Stimulated activated CD4-positive, alpha-beta T cell treated with anti-CD3 and anti-CD28 coated beads, Interleukin-15, amount 100 ng/mL, for 1 hour (primary cell): ENCODE measurements around the gene HMG20A.

Experiments used
- DNase-seq, 2 donors: peaks; one replicate each; pipeline ENCODE4 v3.0.0-alpha.2; 2020; ENCODE audit warnings: low read depth in 1 of 2, low spot score in 1 of 2

Gene HMG20A

DNA sequence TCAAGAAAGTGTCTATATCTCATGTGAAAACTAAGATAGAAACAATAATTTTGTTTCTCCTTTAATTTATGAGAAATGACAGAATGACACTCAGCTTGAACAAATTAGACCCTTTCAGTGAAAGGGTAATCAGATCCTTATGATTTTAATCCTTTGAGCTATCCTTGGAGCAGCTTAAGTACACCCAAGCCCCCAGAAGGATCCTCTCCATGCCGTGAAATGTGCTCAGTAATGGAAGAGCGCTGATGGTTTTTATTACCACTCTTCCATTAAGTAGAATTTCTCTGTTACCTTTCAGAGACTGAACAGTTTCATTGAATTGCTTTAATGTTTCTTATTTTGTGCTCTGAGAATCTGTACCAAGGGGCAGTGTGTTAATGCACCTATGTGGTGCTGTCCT is 54.3 kb downstream of the HMG20A start:
- no peak for DNase-seq

DNA sequence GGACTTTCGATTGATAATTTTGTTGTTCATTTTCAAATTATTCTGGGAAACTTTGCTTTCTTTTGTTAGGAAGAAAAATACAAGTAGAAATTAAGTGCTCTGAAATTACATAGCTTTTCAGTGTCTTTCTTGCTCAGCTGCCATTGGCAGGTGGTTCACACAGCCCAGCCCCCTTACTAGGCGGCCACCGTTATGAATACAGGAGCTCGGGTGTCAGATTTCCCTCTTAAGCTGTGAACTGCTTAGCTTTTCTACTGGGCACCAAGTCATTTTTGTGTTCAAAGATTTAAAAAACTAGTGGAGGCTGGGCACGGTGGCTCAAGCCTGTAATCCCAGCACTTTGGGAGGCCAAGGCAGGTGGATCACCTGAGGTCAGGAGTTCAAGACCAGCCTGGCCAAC is 55.2 kb downstream of the HMG20A start:
- DNase-seq: no peak

DNA sequence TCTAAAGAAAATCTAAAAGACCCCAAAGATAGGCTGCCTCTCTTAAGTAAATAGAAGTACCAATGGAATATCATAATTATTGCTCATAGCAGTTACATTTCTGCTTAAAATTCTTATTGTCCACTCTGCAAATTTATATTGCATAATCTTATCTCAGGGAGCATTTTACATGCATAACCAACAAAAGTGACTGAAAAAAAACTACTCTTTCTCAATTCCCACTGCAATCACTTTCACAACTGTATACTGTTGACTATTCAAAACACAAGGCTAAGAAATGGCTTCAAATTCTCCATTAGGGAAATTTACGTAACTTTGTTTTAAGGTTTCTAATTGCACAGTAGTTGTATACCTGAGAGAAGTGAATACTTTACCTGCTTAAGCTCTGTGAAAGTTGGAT is 56.3 kb downstream of the HMG20A start:
- DNase-seq: no peak

DNA sequence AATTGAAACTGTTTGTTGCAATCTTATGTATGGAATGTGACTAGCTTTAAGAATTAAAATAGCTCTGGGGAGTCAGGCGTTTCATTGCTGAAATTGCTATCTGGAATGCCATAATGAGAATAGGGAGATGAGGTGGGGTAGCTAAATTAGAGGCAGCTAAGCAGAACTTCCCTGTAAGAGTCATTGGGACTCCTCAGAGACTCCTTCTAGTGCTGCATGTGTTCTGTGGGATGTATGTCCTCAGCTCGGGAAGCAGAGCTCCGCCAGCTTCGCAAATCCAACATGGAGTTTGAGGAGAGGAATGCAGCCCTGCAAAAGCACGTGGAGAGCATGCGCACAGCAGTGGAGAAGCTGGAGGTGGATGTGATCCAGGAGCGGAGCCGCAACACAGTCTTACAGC is 57.4 kb downstream of the HMG20A start:
- no peak for DNase-seq

DNA sequence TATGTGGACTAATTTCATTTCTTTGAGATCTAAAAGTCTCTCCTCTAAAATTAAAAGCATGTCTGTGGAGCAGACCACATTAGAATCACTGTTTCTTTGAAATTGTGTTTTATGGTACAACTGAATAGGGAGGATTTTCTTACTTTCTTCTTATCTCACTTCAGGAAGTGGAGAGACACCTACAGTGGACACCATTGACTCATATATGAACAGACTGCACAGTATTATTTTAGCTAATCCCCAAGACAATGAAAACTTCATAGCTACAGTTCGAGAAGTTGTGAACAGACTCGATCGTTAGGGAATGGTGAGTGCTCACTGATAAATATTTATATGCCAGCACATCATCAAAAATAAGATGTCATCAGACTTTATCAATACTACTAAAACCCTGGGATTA is 58.3 kb downstream of the HMG20A start:
- no peak for DNase-seq

DNA sequence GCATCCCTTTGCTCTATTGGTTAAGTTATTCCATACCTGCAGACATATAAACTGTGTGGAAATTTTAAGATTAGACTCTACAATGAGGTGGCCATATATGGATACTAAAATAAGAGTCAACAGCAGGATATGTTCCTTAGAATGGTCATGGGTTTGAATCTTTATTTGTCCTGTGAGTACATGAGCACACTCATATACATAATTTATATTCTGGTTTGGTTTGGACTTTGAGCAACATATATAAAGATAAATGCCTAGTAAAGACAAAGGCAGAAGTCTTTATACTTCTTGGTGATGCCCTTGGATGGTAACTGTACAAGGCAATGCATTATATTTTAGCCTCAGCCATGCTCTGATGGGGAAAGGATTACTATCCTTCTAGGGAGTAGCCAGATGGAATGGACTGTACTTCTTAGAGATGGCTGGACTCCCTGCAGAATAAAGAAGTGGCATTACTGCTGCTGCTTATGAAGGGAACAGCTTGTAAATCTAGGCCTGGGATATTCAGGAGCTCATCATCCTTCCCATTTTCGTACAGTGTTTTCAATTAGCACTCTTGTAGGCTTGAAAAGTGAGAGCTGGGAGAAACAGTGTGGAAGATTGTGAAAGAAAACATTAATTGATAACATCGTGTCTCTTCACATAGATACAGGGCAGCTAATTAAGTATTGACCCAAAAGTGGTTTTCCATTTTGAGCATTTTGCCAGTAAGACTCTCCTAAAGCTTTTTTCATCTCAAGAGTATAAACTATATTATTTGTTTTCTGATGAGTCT is 60.4 kb downstream of the HMG20A start:
- no peak for DNase-seq

DNA sequence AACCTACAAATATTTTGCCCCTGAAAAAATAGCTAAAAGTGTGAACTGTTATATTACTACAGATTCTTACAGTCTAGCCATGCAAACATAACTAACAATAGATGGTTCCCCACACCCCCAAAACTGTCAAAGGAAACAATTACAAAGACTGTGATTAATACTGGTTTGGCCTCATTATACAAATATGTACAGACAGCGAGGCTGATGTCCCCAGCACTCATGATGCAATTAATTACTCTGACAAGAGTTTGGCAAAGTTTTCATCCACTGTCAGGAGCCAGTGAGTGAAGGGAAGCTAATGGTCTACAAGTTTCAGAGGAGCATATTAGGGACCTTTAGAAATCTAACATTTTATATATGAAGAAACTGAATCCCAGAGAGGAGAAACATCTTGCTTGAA is 61.0 kb downstream of the HMG20A start:
- DNase-seq: no peak

DNA sequence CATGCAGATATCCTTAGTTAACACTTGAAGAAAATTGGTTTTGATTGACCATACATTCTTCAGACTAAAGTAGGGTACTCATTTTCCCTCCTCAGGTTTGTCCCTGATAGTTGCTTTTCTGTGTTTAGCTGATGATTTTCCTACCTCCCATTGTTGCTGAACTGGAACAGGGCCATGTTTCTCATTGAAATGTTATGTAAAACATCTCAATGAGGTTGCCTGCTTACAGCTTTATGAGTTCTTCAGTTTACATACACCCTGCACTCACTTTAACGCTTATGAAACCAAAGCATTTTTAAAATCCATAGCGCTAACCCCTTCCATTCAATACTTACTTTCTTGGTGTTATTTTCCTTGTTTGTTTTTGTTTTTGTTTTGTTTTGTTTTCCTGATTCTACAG is 61.9 kb downstream of the HMG20A start:
- no peak for DNase-seq

DNA sequence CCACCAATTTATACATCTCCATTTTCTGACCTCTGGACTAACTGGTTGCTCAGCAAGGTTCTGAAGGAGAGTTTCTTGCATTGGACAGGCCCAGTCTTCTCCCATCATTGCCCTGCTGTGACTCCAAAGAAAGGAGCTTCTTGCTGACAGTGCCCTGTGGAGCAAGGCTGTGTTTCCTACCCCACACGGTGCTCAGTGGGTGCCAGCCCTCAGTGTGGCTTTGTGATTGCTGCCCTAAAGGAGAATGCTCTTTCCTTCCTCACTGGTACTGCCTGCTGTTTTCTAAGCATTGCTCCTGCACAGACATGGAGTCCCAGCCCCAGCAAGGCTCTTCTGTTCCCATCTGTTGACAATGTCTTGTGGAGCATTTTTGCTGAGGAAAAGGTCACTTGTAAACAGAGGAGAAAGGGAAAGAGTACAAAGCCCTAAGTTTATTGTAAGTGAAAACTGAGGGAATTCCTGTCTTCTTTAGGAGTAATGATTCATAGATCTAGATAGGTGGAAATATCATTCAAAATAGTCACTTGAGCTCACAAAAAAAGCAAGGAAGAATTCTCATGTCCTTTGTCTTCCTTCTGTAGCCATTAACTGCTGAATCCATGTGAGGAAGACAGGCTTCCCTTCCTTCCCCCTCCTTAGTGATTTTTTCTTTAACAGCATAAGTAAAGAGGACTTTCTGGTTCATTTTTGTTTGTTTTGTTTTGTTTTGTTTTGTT is 62.9 kb downstream of the HMG20A start:
- no peak for DNase-seq

DNA sequence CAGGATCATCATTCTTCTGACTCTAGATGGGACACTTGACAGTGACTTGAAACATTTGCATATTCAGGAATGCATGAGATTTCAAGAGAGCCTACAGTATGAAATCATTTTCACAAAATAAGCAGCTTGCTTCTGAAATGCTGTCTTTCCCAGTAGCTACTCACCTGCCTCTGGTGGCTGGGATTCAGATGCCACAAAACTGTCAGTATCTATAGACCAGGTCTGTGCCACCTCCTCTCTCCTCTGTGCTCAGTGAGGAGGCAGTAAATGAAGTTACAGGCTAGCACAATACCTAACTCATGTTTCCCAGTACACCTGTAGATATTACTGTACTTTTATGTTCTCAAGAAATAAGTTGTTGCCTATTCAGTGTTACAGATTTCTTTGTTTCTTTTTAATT is 64.3 kb downstream of the HMG20A start:
- DNase-seq: no peak

DNA sequence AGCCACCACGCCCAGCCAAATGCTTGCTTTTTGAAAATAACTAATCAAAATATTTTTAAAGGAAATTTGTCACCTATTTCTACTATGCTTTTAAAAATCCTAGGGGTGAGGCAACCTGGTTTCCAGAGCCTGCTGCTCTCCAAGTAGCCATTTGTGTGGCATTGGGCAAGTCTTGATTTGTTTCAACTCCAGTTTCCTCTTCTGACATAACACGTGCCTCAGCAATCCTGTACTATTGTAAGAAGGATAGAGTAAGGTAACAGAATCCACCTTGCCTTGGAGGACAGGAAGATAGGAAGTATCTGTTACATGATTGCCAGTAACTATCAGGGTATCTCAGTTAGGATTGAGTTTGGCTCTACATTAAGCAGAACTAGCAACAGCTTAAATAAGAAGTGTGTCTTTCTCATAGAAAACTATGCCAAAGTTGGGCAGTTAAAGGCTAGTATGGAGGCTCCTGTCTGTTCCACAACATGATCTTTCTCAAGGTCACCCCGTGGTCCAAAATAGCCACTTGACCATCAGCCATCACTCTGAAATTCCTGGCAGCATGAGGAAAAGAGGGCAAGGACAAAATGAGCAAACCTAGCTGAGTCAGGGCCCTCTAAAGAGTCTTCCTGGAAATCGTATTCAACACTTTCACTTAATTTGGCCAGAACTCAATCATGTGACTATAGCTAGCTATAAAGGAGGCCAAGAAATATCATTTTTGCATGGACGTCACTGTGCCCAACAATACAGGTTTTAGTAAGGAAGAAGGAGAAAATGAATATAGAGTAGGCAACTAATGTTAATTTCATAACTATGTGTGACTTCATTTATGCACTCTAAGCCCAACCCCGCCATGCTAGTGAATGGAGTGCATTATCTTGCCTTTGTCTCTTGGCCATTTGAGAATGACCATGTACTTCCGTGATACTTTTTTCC is 66.1 kb downstream of the HMG20A start:
- DNase-seq: no peak

DNA sequence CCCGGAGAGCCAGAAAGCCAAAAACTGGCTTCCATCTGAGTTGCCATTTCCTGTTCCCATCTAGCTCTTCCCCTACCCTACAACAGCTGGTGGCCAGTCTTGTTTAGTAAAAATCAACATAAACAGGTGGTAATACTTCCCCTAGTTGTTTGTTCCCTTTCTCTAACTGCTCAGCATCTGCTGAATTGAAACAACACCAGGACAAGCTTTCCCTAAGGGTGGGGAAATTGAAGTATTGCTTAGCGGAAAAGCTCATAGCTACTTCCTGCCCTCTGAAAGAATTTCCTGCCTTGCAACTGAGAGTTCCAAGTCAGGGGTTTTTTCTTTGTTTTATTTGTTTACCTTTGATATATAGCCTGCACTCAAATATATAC is 66.8 kb downstream of the HMG20A start:
- no peak for DNase-seq

DNA sequence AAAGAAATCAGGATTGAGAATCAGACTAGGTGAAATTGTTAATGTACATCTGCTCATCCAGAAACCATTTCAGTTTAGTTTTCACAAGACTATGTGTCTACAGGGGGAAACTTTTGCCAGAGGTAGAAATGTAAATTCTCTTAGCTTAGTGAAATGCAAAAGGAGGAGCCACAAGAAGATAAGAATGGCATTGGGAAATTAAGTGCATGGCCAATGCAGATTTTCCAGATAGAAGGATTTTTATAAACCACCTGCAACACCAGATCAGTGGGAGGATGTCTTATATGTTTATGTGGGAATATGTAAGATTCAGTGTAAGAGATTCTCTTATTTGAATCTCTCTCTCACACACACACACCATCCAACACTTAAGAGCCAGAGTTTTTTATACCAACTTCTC is 67.2 kb downstream of the HMG20A start:
- no peak for DNase-seq

DNA sequence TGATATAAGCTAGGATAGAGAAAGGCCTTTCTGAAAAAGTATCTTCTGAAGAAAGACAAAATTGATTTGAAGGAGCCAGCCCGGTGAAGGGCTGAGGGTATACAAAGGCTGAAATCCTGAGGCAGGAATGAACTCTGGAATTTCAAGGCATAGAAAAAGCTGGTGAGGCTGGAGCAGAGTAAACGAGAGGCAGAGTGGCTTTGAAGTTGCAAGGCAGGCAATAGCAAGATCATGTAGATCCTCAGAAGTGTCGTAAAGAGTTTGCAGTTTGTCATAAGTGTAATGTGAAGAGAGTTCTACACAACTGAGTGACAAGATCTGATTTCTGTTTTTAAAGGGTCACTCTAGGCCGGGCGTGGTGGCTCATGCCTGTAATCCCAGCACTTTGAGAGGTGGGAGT is 69.0 kb downstream of the HMG20A start:
- DNase-seq: no peak

DNA sequence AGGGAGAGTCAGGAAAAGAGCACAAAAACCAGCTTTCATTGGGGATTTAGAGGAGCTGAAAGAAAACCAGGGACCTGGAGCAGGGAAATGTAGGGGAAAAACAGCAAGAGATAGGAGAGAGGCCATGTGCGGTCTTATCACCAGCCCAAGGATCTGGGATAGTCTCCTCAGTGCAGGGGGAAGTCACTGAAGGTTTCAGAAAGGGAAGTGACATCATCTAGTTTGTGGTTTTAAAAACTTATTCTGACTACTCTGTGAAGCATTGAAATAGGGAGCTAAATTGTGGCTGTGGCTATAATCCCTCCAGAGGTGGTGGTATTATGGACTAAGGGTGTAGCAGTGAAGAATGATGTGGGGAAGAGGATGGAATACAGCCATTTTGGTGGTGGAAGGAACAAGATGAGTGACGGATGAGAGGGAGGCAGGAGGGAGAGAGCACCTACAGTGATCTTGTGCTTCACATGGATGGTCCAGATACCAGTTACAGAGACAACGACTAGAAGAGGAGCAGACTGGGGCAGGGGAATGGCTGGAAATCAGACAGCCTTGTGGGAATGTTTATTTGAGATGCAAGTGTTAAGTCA is 72.7 kb downstream of the HMG20A start:
- no peak for DNase-seq

DNA sequence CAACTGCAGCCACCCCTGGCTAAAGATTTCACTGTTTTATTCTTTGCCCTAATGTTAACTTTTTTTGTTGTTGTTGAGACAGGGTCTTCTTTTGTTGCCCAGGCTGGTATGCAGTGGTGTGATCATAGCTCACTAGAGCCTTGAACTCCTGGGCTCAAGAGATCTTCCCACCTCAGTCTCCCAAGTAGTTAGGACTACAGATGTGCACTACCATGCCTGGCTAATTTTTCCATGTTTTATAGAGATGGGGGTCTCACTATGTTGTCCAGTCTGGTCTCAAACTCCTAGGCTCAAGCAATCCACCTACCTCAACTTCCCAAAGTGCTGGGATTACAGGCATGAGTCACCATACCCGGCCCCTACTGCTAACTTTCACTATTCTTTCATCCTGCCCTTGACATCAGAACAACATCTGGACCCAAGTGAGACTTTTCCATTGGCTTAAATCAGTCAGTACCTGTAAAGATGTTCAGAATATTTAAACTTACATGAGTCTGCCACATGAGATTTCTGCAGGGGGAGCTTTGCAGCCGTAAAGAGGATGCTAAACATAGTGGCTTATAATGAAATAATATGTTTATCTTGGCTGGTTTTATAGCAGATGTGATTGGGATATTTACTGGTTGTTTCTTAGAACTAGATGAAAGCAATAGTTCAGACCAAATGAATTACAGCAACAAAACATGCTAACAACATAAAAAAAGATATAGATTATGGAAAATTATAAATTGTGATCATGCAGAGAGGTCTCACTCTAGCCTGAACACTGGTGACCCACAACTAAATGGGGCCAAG is 73.6 kb downstream of the HMG20A start:
- DNase-seq: no peak

DNA sequence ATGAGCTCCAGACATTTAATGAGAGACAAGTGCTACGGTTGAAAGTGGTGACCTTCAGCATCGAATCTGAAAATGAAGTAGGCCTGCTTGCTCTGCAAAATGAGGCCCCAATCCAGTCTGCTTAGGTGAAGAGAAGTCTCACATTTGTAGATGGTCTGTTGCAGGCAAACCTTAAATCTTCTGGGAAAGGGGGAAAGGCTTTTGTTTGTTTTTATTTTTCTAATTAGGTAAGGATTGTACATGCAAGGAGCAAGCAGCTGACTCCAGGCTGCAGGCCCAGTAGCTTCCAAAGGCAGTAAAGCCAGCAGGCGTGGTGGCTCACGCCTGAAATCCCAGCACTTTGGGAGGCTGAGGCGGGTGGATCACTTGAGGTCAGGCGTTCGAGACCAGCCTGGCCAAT is 74.3 kb downstream of the HMG20A start:
- no peak for DNase-seq

DNA sequence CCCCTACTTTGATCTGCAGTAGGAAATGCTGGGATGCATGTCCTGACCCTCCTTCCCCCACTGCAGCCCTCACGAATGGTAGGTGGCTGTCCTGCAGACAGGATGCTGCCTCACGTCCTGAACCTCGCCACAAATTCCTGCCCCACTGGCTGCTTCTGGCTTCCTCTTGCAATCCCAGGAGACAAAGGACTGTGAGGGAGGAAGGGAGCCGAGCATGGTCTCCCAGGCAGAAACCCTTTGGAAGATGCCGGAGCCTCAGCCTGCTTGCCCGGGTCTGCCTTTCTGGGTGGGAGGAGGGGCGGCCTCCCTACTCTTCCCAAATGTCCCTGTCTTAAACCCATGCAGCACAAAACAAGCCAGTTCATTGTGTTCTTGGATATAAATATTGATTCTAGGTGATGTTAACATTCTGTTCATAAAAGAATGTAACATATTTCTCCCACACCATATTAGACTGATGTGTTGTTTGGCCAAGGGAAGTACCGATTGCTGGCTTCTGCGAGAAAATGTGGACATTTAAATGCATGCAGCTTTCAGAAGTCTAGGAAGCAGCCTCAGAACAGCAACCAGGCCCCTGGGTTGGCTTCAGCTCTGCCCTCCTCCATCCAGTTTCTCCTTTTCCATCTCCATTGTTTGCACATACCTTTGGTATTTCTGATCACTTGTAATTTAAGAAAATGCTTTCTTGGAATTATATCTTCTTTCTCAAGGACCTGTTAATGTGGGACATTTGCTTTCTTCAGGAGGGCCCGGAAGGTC is 75.3 kb downstream of the HMG20A start:
- no peak for DNase-seq

DNA sequence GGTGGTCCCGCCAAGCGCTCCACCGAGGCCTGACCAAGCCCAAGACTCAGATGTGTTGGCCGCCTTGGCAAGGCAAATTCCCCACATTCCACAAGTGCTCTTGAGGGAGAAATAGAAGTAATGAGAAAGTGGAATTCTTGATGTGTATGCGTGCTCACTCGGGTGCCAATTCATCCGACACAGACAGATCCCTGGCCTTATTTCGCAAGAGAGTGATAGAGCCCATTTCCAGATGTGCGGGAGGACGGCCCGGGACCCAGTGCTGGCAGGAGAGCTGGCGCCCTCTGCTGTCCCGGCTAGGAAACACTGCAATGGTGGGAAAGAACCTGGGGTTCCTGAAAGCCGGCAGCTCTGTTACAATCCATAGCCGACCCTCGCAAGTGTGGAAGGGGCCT is 76.0 kb downstream of the HMG20A start:
- DNase-seq: peak; percentile 38 to 66
